Measurements from ENCODE around the gene CA10.

DNA sequence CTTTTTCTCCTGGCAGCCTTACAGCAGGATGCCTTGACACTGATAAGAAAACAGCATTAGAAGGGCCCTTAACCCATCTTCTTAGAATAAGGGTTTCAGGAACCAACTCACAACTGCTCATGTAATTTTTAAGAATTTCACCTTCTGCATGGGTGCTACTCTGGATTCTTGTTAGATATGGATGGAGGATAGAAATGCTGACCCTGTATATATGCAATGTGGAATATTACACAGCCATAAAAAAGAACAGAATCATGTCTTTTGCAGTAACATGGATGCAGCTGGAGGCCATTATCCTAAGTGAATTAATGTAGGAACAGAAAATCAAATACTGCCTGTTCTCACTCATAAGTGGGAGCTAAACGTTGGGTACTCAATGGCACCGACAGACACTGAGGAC lies 423.5 kb downstream of the CA10 start:
- TF ChIP-seq, protein P1, sequence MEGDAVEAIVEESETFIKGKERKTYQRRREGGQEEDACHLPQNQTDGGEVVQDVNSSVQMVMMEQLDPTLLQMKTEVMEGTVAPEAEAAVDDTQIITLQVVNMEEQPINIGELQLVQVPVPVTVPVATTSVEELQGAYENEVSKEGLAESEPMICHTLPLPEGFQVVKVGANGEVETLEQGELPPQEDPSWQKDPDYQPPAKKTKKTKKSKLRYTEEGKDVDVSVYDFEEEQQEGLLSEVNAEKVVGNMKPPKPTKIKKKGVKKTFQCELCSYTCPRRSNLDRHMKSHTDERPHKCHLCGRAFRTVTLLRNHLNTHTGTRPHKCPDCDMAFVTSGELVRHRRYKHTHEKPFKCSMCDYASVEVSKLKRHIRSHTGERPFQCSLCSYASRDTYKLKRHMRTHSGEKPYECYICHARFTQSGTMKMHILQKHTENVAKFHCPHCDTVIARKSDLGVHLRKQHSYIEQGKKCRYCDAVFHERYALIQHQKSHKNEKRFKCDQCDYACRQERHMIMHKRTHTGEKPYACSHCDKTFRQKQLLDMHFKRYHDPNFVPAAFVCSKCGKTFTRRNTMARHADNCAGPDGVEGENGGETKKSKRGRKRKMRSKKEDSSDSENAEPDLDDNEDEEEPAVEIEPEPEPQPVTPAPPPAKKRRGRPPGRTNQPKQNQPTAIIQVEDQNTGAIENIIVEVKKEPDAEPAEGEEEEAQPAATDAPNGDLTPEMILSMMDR (IDR thresholded peaks at IDR 0.05) = no peak
- TF ChIP-seq POLR2A (IDR thresholded peaks at IDR 0.05) = no peak

Data from right lobe of liver (tissue), 4 donors.